CD4-positive, alpha-beta T cell (primary cell): ENCODE data around the gene ADAMTSL1. TPM values are rescaled to one million over a fixed set of nuclear protein-coding genes. Genes with fewer than 3 reads are reported as not detected.

ENCODE experiments used
- ATAC-seq: fragments of 200-7000 bp; cut with Tn5 transposase; one replicate; pipeline ENCODE4 v1.10.0; 2022; ENCODE audit warnings: mild to moderate bottlenecking; ENCODE audit not compliant: poor library complexity
- CTCF ChIA-PET: fragments of 350-600 bp; sonication (Branson Sonifier 250); formaldehyde crosslinking; loops from one replicate; lab custom pipeline; 2021; ENCODE audit warnings: antibody characterized with exemption, inconsistent platforms; lab: Charles Lee
- POLR2A ChIA-PET: fragments of 350-600 bp; sonication (Branson Sonifier 250); formaldehyde crosslinking; loops from one replicate; lab custom pipeline; 2021; ENCODE audit warnings: antibody characterized with exemption, inconsistent platforms; lab: Charles Lee
- DNase-seq, 14 experiments: peaks; one replicate each; pipeline ENCODE4 v3.0.0-alpha.2; 2013 to 2020; ENCODE audit warnings: mixed read lengths in 2 of 14
- H3K27ac ChIP-seq, 2 donors: one replicate each; pipeline versions ENCODE4 v1.5.1 to v1.7.0; 2013; ENCODE audit warnings: low read length in 2 of 2, low read depth in 1 of 2, mild to moderate bottlenecking in 1 of 2
- H3K27me3 ChIP-seq, 2 experiments: 1 replicate in 1 of 2; 2 replicates in 1 of 2; pipeline versions ENCODE4 v1.6.1 to v1.7.0; 2013; ENCODE audit warnings: low read length in 2 of 2, control low read depth in 1 of 2, mild to moderate bottlenecking in 1 of 2, moderate library complexity in 1 of 2; ENCODE audit not compliant: insufficient read depth in 2 of 2, control insufficient read depth in 1 of 2
- H3K36me3 ChIP-seq: one replicate; pipeline ENCODE4 v1.6.1; 2013; ENCODE audit warnings: low read length, control low read depth; ENCODE audit not compliant: insufficient read depth
- H3K4me1 ChIP-seq: one replicate; pipeline ENCODE4 v1.6.1; 2013; ENCODE audit warnings: low read length, control low read depth; ENCODE audit not compliant: insufficient read depth
- H3K4me3 ChIP-seq: one replicate; pipeline ENCODE4 v1.5.1; 2013; ENCODE audit warnings: mild to moderate bottlenecking, low read length, moderate library complexity
- H3K9me3 ChIP-seq, 2 experiments: 1 replicate in 1 of 2; 2 replicates in 1 of 2; pipeline versions ENCODE4 v1.6.1 to v1.7.0; 2013; ENCODE audit warnings: low read length in 2 of 2, mild to moderate bottlenecking in 2 of 2, control low read depth in 1 of 2, moderate library complexity in 1 of 2; ENCODE audit not compliant: control insufficient read depth in 1 of 2, insufficient read depth in 1 of 2
- H3K27ac Mint-ChIP-seq: one replicate; pipeline ENCODE4 v1.8.0; 2020; ENCODE audit warnings: mixed read lengths
- H3K27me3 Mint-ChIP-seq: one replicate; pipeline ENCODE4 v1.8.0; 2021; ENCODE audit warnings: mixed read lengths
- H3K36me3 Mint-ChIP-seq: one replicate; pipeline ENCODE4 v1.8.0; 2021; ENCODE audit warnings: low read depth, mixed read lengths
- H3K4me1 Mint-ChIP-seq: one replicate; pipeline ENCODE4 v1.8.0; 2021; ENCODE audit warnings: low read depth, mixed read lengths
- H3K4me3 Mint-ChIP-seq: one replicate; pipeline ENCODE4 v1.8.0; 2020; ENCODE audit warnings: mild to moderate bottlenecking, mixed read lengths
- H3K9me3 Mint-ChIP-seq: one replicate; pipeline ENCODE4 v1.8.0; 2020; ENCODE audit warnings: mixed read lengths
- intact Hi-C, 2 experiments: fragments of 100-400 bp; cut with DNase I in 1 of 2; cut with micrococcal nuclease in 1 of 2; formaldehyde crosslinking; loops; one replicate each; pipeline versions ENCODE4 v1.15.1 to v1.9.0; 2023 to 2025; cut with DNase I, micrococcal nuclease
- total RNA-seq, 174 experiments: library from RNA in 2 of 174; stranded (reverse) in 2 of 174; gene quantifications; one replicate each; pipeline ENCODE4 v1.2.3 and lab custom pipeline; 2021 to 2026
- TF ChIP-seq, protein P1 (sequence below): fragments of 200-600 bp; IDR thresholded peaks from one replicate; pipeline ENCODE4 v1.8.0; 2022; ENCODE audit warnings: antibody characterized with exemption, mild to moderate bottlenecking

ADAMTSL1 gene
- total RNA-seq, 2 experiments from 2014 or later, result not detected

GRCh38 chr9:18606846-18607245, 132.9 kb downstream of the ADAMTSL1 start:
- Histone ChIP-seq H3K36me3 (no peaks in the 10 kb centered on the region), H3K9me3 (no peaks in the 10 kb centered on the region), H3K4me3 (no peak overlapping the region), H3K27ac (no peak overlapping the region), H3K27me3 (no peaks in the 10 kb centered on the region), H3K4me1 (no peaks in the 10 kb centered on the region)
- intact Hi-C loops, result no loop called here
- CTCF ChIA-PET, result no interaction called here
- DNase-seq (no peak), ATAC-seq (no peak)
- Mint-ChIP-seq H3K4me3 (no peak overlapping the region), H3K4me1 (no peaks in the 10 kb centered on the region), H3K36me3 (no peaks in the 10 kb centered on the region), H3K9me3 (no peaks in the 10 kb centered on the region), H3K27ac (no peak overlapping the region), H3K27me3 (peaks cover 3% of the 10 kb centered on the region)
- TF ChIP-seq, protein P1, sequence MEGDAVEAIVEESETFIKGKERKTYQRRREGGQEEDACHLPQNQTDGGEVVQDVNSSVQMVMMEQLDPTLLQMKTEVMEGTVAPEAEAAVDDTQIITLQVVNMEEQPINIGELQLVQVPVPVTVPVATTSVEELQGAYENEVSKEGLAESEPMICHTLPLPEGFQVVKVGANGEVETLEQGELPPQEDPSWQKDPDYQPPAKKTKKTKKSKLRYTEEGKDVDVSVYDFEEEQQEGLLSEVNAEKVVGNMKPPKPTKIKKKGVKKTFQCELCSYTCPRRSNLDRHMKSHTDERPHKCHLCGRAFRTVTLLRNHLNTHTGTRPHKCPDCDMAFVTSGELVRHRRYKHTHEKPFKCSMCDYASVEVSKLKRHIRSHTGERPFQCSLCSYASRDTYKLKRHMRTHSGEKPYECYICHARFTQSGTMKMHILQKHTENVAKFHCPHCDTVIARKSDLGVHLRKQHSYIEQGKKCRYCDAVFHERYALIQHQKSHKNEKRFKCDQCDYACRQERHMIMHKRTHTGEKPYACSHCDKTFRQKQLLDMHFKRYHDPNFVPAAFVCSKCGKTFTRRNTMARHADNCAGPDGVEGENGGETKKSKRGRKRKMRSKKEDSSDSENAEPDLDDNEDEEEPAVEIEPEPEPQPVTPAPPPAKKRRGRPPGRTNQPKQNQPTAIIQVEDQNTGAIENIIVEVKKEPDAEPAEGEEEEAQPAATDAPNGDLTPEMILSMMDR, result no peak
- POLR2A ChIA-PET, result no interaction called here

- ATAC-seq (no peak), DNase-seq (no peak)
- no peak overlapping the region for H3K27ac Mint-ChIP-seq
- H3K27me3 Mint-ChIP-seq, result peaks cover 3% of the 10 kb centered on the region
- H3K9me3 ChIP-seq, result no peaks in the 10 kb centered on the region
- POLR2A ChIA-PET, result no interaction called here
- no peaks in the 10 kb centered on the region for H3K36me3 Mint-ChIP-seq
- TF ChIP-seq, protein P1, result no peak
- no peaks in the 10 kb centered on the region for H3K4me1 ChIP-seq
- no peaks in the 10 kb centered on the region for H3K4me1 Mint-ChIP-seq
- intact Hi-C loops, result no loop called here
- H3K36me3 ChIP-seq, result no peaks in the 10 kb centered on the region
- no peak overlapping the region for H3K4me3 ChIP-seq
- no peaks in the 10 kb centered on the region for H3K9me3 Mint-ChIP-seq
- no peaks in the 10 kb centered on the region for H3K27me3 ChIP-seq
- H3K27ac ChIP-seq, result no peak overlapping the region
- CTCF ChIA-PET, result no interaction called here
- no peak overlapping the region for H3K4me3 Mint-ChIP-seq
These were observed 134.4 kb downstream of the ADAMTSL1 start for GRCh38 chr9:18608371-18608770.

DNA sequence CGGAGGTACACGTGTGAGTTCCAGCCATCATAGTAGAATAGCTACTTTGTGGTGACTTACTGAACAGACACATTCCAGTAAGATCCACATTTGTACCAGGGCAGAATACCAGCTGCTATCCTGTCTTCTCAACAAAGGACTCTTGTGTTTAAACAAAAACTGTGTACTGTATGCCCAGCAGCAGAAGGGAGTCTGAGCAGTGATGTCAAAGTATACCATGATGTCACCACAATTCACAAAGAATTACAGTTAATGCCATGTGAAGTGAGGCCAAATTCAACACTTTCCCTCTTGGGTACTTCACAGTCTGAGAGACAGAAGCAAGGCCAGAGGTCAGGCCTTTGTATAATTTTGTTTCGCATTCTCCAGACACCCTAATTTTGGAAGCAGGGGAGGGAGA, 137.0 kb downstream of the ADAMTSL1 start:
- POLR2A ChIA-PET, result no interaction called here
- no peaks in the 10 kb centered on the region for H3K9me3 ChIP-seq
- H3K4me1 ChIP-seq, result no peaks in the 10 kb centered on the region
- H3K27me3 ChIP-seq, result no peaks in the 10 kb centered on the region
- CTCF ChIA-PET, result no interaction called here
- Mint-ChIP-seq H3K27me3 (peaks cover 3% of the 10 kb centered on the region), H3K27ac (no peak overlapping the region), H3K4me1 (no peaks in the 10 kb centered on the region), H3K4me3 (no peak overlapping the region), H3K9me3 (no peaks in the 10 kb centered on the region), H3K36me3 (no peaks in the 10 kb centered on the region)
- TF ChIP-seq, protein P1, result no peak
- H3K4me3 ChIP-seq, result no peak overlapping the region
- no peak overlapping the region for H3K27ac ChIP-seq
- DNase-seq (no peak), ATAC-seq (no peak)
- intact Hi-C loops, result loop anchor here in 1 of 2 experiments (10.0 kb wide), 1 partner anchor 64 kb away; no protein-coding TSS in a partner anchor
- no peaks in the 10 kb centered on the region for H3K36me3 ChIP-seq
